Suprapubic skin (tissue), 4 donors: ENCODE data around the gene ANO2. TPM values are rescaled to one million over a fixed set of nuclear protein-coding genes. Genes with fewer than 3 reads are reported as not detected.

Experiments
- DNase-seq, 2 donors: peaks; one replicate each; pipeline ENCODE4 v3.0.0-alpha.2; 2019; ENCODE audit warnings: low spot score in 2 of 2
- H3K27ac ChIP-seq: fragments of 200-600 bp; sonication (generic); one replicate; pipeline ENCODE4 v1.5.1; 2019
- H3K27me3 ChIP-seq: fragments of 200-600 bp; sonication (generic); one replicate; pipeline ENCODE4 v1.5.1; 2019
- H3K36me3 ChIP-seq: fragments of 200-600 bp; sonication (generic); one replicate; pipeline ENCODE4 v1.5.1; 2019
- H3K4me1 ChIP-seq: fragments of 200-600 bp; sonication (generic); one replicate; pipeline ENCODE4 v1.5.1; 2019
- H3K4me3 ChIP-seq: fragments of 200-600 bp; sonication (generic); one replicate; pipeline ENCODE4 v1.5.1; 2019; ENCODE audit warnings: mild to moderate bottlenecking
- H3K9me3 ChIP-seq: fragments of 200-600 bp; sonication (generic); one replicate; pipeline ENCODE4 v1.5.1; 2019
- CTCF ChIP-seq, 2 donors: fragments of 200-600 bp in 1 of 2; fragments of 450-650 bp in 1 of 2; sonication (generic) in 1 of 2; IDR thresholded peaks; one replicate each; pipeline ENCODE4 v1.5.1; 2016 to 2019; ENCODE audit warnings: antibody characterized with exemption in 2 of 2, mild to moderate bottlenecking in 1 of 2, moderate library complexity in 1 of 2
- EP300 ChIP-seq: sonication (generic); formaldehyde crosslinking; IDR thresholded peaks from one replicate; pipeline ENCODE4 v1.6.1; 2017; ENCODE audit warnings: antibody characterized with exemption
- POLR2A ChIP-seq, 2 donors: fragments of 450-650 bp; IDR thresholded peaks; one replicate each; pipeline ENCODE4 v1.6.1; 2017; ENCODE audit warnings: antibody characterized with exemption in 2 of 2, mild to moderate bottlenecking in 2 of 2, moderate library complexity in 2 of 2
- POLR2AphosphoS5 ChIP-seq, 3 donors: sonication (generic); formaldehyde crosslinking; IDR thresholded peaks; one replicate each; pipeline ENCODE4 v1.6.1; 2017; ENCODE audit warnings: antibody characterized with exemption in 3 of 3
- WGBS: methylation state at CpG from one replicate; pipeline ENCODE4 v1.1.5; 2018; 5-methylcytosine and 5-hydroxymethylcytosine counted together
- total RNA-seq, 4 donors: library from RNA; depleted of rRNA; stranded (reverse); fragments of >200 nt; gene quantifications; one replicate each; pipeline ENCODE4 v1.1.0, GENCODE V29; 2016

The ANO2 gene
- total RNA-seq, 4 donors from 2014 or later: 1.1 to 9.7 (median 2.0) TPM

DNA sequence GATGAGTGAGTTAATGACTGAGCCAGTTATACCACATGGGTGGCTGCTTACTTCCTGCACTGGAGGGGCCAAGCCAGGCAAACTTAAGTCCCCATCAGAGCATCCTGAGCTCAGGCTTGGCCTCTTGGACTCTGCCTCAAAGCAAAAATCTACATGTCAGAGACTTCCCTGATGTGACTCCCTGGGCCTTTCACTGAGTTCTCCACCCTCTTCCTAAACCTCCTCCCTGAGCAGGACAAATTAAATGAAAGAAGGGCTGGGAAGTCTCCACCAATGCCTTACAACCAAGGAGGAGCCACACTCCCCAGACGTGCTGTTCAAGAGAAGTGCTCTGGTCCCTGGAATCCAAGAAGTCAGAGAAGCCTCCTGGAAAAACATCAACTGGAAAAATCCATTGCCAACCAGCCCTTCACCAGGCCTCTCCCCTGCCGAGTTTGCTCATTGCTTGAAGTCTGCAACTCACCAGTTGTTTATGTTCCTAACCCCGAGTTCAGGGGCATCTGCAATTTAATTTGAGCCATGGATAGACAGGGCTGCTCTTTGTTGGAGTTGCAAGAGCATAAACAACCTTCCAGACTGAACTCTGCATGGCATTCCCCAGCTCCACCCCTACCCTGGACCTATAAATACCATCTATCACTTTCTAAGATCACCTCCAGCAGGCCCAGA, 160.5 kb downstream of the ANO2 start:
- TF ChIP-seq POLR2A (IDR thresholded peaks at IDR 0.05) (no peak), POLR2AphosphoS5 (IDR thresholded peaks at IDR 0.05) (no peak), CTCF (IDR thresholded peaks at IDR 0.05) (no peak), EP300 (no peak)
- H3K36me3 ChIP-seq: no peaks in the 10 kb centered on the region
- H3K27me3 ChIP-seq: peaks cover 24% of the 10 kb centered on the region
- WGBS: 35% methylated on average over 3 of the region's 3 CpGs
- peaks cover 8% of the 10 kb centered on the region for H3K4me1 ChIP-seq
- H3K27ac ChIP-seq: no peak overlapping the region
- H3K4me3 ChIP-seq: no peak overlapping the region
- DNase-seq: peak in 1 of 2 donors; percentile 48
- no peaks in the 10 kb centered on the region for H3K9me3 ChIP-seq

DNA sequence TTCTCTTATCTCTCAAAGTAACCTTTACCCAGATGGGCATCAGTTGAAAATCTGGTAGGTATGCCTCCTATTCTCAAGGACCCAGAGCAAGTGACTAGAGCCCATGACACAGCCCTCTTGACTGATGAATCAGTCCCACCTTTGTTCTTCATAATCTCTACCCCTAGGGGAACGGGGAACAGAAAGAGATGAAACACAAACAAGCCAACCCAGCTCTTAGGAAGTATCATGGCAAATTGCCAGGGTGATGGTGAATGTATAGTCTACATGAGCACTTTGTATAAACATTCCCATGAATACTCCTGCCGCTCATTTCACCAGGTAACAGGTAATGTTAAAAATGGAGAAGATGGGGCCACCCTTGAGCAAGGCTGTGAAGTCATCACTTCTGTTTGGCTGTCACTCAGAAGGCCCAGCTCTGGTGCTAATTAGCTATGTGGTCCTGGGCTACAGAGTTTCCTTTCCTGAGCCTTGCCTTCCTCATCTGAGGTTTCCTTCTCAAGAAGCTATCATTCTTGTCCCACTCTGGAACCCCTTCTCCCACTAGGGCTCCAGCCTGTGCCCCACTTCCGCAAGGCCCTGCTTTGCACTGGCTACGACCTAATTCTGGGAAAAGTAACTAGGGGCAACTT, 161.7 kb downstream of the ANO2 start:
- WGBS: 89% methylated on average over 4 of the region's 4 CpGs
- no peak for TF ChIP-seq CTCF (IDR thresholded peaks at IDR 0.05)
- no peak for TF ChIP-seq POLR2A (IDR thresholded peaks at IDR 0.05)
- TF ChIP-seq EP300: no peak
- TF ChIP-seq POLR2AphosphoS5 (IDR thresholded peaks at IDR 0.05): no peak
- H3K9me3 ChIP-seq: no peaks in the 10 kb centered on the region
- peaks cover 24% of the 10 kb centered on the region for H3K27me3 ChIP-seq
- no peak overlapping the region for H3K27ac ChIP-seq
- no peak overlapping the region for H3K4me3 ChIP-seq
- no peaks in the 10 kb centered on the region for H3K4me1 ChIP-seq
- peak in 1 of 2 donors; percentile 35 for DNase-seq
- H3K36me3 ChIP-seq: no peaks in the 10 kb centered on the region

GRCh38 chr12:5780536-5780935, 164.5 kb downstream of the ANO2 start:
- 55% methylated on average over 8 of the region's 8 CpGs for WGBS
- Histone ChIP-seq H3K27ac (no peak overlapping the region), H3K4me3 (no peak overlapping the region), H3K4me1 (no peaks in the 10 kb centered on the region), H3K36me3 (no peaks in the 10 kb centered on the region), H3K27me3 (peaks cover 11% of the 10 kb centered on the region), H3K9me3 (no peaks in the 10 kb centered on the region)
- TF ChIP-seq EP300: no peak
- TF ChIP-seq POLR2AphosphoS5 (IDR thresholded peaks at IDR 0.05): no peak
- TF ChIP-seq CTCF (IDR thresholded peaks at IDR 0.05): no peak
- no peak for TF ChIP-seq POLR2A (IDR thresholded peaks at IDR 0.05)
- no peak for DNase-seq

DNA sequence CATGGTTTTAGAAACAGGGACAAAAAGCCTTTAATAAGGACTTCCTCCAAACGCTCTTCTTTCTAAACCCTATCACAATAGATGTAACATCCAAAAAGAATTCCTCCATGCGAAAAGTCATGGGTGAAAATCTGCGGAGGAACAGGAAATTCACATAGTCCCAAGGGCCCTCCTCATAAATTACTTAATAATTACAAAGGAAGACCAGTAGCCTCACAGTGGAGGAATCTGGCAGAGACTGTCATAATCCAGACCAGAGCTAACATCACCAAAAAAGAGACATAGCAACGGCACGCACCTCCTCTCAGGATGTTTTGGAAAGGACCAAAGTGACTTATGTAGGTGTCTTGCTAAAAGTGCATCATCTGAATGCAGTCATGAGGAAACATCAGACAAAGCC, 165.7 kb downstream of the ANO2 start:
- DNase-seq: no peak
- Histone ChIP-seq H3K27me3 (peaks cover 4% of the 10 kb centered on the region), H3K4me1 (no peaks in the 10 kb centered on the region), H3K27ac (no peak overlapping the region), H3K4me3 (no peak overlapping the region), H3K9me3 (no peaks in the 10 kb centered on the region), H3K36me3 (no peaks in the 10 kb centered on the region)
- 83% methylated on average over 5 of the region's 5 CpGs for WGBS
- TF ChIP-seq CTCF (IDR thresholded peaks at IDR 0.05) (no peak), EP300 (no peak), POLR2AphosphoS5 (IDR thresholded peaks at IDR 0.05) (no peak), POLR2A (IDR thresholded peaks at IDR 0.05) (no peak)

GRCh38 chr12:5778821-5779220, 166.2 kb downstream of the ANO2 start:
- no peak for DNase-seq
- TF ChIP-seq EP300: no peak
- TF ChIP-seq CTCF (IDR thresholded peaks at IDR 0.05): no peak
- no peak for TF ChIP-seq POLR2AphosphoS5 (IDR thresholded peaks at IDR 0.05)

More at GRCh38 chr12:5778821-5779220, 166.2 kb downstream of the ANO2 start:
- peaks cover 4% of the 10 kb centered on the region for H3K27me3 ChIP-seq
- no peak overlapping the region for H3K27ac ChIP-seq
- H3K36me3 ChIP-seq: no peaks in the 10 kb centered on the region
- H3K4me3 ChIP-seq: no peak overlapping the region
- no peaks in the 10 kb centered on the region for H3K9me3 ChIP-seq
- no peaks in the 10 kb centered on the region for H3K4me1 ChIP-seq
